GM21381 (cell line): ENCODE measurements around the gene DVL2.

Experiments
- ATAC-seq: cut with Tn5 transposase; IDR thresholded peaks from one replicate; pipeline ENCODE4 v1.9.1; 2021; ENCODE audit warnings: mild to moderate bottlenecking, moderate library complexity; ENCODE audit not compliant: unreplicated experiment

Gene DVL2

GRCh38 chr17:7176107-7176840 lies 58.0 kb downstream of the DVL2 start:
- ATAC-seq, result no peak
